ENCODE results near the gene NFIX. TPM values are rescaled to one million over a fixed set of nuclear protein-coding genes. Genes with fewer than 3 reads are reported as not detected.
A peak's percentile ranks its signal among the peaks of the same experiment; 100 is the strongest.

The NFIX gene
- total and polyA plus RNA-seq, 2 of the 13 experiments (the other 11 are each of a cell fraction or from before 2014, with no cell fraction given) = 3.4 to 5.4 TPM

DNA sequence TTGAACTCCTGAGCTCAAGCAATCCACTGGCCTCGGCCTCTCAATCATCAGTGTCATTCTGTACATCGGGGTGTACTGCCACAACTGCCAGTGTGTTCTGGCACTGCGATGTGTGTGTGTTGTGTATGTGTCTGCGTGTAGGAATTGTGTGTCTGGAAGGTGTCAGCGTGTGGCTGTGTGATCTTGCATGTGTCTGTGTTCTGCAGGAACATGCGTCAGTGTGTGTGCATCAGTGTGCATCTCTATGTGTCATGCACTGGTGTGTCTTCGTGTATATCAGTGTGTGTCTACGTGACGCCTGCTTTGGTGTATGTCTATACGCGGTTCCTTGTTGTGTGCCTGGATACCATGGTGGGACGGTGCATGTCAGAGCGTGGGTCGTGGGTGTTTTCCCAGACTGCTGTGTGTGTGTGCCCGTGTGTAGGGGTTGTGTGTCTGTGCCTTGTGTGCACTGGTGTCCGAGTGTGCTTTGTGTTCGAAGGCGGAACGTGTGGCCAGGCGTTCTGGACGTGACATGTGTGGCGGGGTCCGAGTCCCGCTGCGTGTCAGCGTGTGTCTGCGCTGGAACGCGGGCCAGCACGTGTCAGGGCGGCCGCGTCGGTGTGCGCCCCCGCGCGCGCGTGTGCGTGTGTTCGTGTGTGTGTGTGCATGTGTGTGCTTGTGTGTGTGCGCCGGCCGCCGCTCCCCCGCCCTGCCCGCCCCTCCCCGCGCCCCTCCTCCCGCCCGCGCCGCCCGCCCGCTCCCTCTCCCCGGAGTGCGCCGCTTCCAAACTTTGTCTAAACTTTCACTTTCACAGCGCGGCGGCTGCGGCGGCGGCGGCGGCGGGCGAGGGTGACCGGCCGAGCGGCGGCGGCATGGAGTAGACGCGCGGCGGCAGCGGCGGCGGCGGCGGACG is at the start of gene NFIX (continued):
- TF ChIP-seq, protein P1, sequence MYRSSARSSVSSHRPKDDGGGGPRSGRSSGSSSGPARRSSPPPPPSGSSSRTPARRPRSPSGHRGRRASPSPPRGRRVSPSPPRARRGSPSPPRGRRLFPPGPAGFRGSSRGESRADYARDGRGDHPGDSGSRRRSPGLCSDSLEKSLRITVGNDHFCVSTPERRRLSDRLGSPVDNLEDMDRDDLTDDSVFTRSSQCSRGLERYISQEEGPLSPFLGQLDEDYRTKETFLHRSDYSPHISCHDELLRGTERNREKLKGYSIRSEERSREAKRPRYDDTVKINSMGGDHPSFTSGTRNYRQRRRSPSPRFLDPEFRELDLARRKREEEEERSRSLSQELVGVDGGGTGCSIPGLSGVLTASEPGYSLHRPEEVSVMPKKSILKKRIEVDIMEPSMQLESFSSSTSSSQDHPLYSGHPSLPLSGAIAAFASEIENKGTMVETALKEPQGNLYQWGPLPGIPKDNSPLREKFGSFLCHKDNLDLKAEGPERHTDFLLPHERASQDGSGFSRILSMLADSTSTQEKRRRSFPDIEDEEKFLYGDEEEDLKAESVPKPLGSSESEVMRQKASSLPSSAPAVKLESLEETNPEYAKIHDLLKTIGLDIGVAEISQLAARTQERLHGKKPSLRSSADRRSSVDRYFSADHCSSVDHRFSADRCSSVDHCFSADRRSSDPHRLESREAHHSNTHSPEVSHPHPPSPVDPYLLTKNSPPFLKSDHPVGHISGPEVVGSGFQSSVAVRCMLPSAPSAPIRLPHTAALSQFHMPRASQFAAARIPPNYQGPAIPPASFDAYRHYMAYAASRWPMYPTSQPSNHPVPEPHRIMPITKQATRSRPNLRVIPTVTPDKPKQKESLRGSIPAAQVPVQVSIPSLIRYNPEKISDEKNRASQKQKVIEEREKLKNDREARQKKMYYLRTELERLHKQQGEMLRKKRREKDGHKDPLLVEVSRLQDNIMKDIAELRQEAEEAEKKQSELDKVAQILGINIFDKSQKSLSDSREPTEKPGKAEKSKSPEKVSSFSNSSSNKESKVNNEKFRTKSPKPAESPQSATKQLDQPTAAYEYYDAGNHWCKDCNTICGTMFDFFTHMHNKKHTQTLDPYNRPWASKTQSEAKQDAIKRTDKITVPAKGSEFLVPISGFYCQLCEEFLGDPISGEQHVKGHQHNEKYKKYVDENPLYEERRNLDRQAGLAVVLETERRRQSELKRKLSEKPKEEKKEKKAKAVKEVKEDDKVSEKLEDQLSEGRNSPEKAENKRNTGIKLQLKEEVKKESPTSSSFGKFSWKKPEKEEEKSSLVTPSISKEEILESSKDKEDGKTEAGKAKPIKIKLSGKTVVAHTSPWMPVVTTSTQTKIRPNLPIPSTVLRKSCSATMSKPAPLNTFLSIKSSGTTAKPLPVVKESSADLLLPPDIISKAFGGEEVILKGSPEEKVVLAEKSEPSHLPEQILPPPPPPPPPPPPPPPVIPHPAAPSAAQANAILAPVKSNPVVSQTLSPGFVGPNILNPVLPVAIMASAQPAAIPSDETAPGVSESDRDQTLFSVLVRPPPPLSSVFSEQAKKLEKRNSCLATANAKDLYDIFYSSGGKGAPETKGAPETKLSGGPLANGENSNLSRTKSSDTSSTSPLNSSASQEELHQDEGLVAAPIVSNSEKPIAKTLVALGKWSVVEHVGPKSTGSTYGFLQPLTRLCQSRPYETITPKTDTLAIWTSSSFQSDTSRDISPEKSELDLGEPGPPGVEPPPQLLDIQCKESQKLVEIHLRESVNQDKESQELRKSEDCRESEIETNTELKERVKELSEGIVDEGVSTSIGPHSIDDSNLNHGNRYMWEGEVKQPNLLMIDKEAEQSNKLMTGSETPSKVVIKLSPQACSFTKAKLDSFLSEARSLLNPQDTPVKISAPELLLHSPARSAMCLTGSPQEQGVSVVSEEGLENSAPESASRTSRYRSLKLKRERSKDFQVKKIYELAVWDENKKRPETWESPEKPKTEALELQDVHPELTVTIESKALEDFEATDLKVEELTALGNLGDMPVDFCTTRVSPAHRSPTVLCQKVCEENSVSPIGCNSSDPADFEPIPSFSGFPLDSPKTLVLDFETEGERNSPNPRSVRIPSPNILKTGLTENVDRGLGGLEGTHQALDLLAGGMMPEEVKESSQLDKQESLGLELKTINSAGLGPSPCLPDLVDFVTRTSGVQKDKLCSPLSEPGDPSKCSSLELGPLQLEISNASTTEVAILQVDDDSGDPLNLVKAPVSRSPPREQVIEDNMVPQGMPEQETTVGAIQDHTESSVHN (CRISPR knock-in tag; IDR thresholded peaks at IDR 0.05) = peak; percentile 64; the same call in 1 of the 2 replicates
- no peak for TF ChIP-seq ONECUT2 (CRISPR knock-in tag; IDR thresholded peaks at IDR 0.05)
- TF ChIP-seq ATF7-NPFF (CRISPR knock-in tag; IDR thresholded peaks at IDR 0.05; ENCODE audit: low read depth) = no peak
- peak; percentile 55; the same call in 1 of the 2 replicates for TF ChIP-seq KDM5B (CRISPR knock-in tag; IDR thresholded peaks at IDR 0.05; ENCODE audit: borderline replicate concordance)
- TF ChIP-seq CCDC6 (CRISPR knock-in tag; IDR thresholded peaks at IDR 0.05) = no peak
- TF ChIP-seq ZNF44 (CRISPR knock-in tag; IDR thresholded peaks at IDR 0.05) = no peak
- no peak for TF ChIP-seq ZNF781 (CRISPR knock-in tag; IDR thresholded peaks at IDR 0.05; ENCODE audit: borderline replicate concordance, not compliant biosample characterization)
- TF ChIP-seq, protein P2, sequence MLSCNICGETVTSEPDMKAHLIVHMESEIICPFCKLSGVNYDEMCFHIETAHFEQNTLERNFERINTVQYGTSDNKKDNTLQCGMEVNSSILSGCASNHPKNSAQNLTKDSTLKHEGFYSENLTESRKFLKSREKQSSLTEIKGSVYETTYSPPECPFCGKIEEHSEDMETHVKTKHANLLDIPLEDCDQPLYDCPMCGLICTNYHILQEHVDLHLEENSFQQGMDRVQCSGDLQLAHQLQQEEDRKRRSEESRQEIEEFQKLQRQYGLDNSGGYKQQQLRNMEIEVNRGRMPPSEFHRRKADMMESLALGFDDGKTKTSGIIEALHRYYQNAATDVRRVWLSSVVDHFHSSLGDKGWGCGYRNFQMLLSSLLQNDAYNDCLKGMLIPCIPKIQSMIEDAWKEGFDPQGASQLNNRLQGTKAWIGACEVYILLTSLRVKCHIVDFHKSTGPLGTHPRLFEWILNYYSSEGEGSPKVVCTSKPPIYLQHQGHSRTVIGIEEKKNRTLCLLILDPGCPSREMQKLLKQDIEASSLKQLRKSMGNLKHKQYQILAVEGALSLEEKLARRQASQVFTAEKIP (CRISPR knock-in tag; IDR thresholded peaks at IDR 0.05; ENCODE audit: borderline replicate concordance) = no peak
- no peak for TF ChIP-seq NFRKB (IDR thresholded peaks at IDR 0.05)
- TF ChIP-seq, protein P3, sequence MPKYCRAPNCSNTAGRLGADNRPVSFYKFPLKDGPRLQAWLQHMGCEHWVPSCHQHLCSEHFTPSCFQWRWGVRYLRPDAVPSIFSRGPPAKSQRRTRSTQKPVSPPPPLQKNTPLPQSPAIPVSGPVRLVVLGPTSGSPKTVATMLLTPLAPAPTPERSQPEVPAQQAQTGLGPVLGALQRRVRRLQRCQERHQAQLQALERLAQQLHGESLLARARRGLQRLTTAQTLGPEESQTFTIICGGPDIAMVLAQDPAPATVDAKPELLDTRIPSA (CRISPR knock-in tag; IDR thresholded peaks at IDR 0.05; ENCODE audit: borderline replicate concordance) = no peak
- peak; percentile 85; the same call in 1 of the 2 replicates for TF ChIP-seq ZNF225 (CRISPR knock-in tag; IDR thresholded peaks at IDR 0.05)
- TF ChIP-seq, protein P4, sequence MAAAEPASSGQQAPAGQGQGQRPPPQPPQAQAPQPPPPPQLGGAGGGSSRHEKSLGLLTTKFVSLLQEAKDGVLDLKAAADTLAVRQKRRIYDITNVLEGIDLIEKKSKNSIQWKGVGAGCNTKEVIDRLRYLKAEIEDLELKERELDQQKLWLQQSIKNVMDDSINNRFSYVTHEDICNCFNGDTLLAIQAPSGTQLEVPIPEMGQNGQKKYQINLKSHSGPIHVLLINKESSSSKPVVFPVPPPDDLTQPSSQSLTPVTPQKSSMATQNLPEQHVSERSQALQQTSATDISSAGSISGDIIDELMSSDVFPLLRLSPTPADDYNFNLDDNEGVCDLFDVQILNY (CRISPR knock-in tag; conservative IDR thresholded peaks at IDR 0.05) = no peak
- TF ChIP-seq, protein P5, sequence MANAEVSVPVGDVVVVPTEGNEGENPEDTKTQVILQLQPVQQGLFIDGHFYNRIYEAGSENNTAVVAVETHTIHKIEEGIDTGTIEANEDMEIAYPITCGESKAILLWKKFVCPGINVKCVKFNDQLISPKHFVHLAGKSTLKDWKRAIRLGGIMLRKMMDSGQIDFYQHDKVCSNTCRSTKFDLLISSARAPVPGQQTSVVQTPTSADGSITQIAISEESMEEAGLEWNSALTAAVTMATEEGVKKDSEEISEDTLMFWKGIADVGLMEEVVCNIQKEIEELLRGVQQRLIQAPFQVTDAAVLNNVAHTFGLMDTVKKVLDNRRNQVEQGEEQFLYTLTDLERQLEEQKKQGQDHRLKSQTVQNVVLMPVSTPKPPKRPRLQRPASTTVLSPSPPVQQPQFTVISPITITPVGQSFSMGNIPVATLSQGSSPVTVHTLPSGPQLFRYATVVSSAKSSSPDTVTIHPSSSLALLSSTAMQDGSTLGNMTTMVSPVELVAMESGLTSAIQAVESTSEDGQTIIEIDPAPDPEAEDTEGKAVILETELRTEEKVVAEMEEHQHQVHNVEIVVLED (CRISPR knock-in tag; IDR thresholded peaks at IDR 0.05; ENCODE audit: borderline replicate concordance) = no peak
- no peak for TF ChIP-seq CAMTA2 (CRISPR knock-in tag; IDR thresholded peaks at IDR 0.05; ENCODE audit: borderline replicate concordance)
